Inferior parietal cortex (tissue), 1 donor: ENCODE results near the gene RNF20.
"Not testable (repeated sequence)": the region's sequence is repeated elsewhere in the genome, so short reads cannot be mapped to it uniquely, and the experiment has no call there.

Experiments used
- DNase-seq: peaks from one replicate; pipeline ENCODE4 v3.0.0-alpha.2; 2016; ENCODE audit errors: extremely low spot score

RNF20 gene

GRCh38 chr9:101530076-101530711 lies 3.5 kb upstream of the RNF20 start:
- DNase-seq = peak; percentile 96

GRCh38 chr9:101536351-101536750 lies 2.7 kb downstream of the RNF20 start:
- DNase-seq = no peak

GRCh38 chr9:101536938-101537337 lies 3.3 kb downstream of the RNF20 start:
- no peak for DNase-seq

DNA sequence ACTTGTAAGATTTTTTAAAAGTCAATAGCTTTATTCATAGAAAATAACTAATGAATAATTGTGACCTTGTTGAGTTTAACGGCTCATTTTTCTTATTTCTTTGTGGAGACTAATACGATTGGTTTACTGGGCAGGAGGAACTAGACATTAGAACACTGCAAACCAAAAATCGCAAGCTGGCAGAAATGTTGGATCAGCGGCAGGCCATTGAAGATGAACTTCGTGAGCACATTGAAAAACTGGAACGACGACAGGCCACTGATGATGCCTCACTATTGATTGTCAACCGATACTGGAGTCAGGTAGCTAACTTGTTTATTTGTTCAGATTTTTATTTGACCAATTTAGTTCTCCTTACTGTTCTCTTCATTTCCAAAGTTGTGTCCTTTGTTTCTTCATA lies 6.4 kb downstream of the RNF20 start:
- DNase-seq = no peak

- no peak for DNase-seq
Measured at GRCh38 chr9:101543098-101543735, 9.6 kb downstream of the RNF20 start.

DNA sequence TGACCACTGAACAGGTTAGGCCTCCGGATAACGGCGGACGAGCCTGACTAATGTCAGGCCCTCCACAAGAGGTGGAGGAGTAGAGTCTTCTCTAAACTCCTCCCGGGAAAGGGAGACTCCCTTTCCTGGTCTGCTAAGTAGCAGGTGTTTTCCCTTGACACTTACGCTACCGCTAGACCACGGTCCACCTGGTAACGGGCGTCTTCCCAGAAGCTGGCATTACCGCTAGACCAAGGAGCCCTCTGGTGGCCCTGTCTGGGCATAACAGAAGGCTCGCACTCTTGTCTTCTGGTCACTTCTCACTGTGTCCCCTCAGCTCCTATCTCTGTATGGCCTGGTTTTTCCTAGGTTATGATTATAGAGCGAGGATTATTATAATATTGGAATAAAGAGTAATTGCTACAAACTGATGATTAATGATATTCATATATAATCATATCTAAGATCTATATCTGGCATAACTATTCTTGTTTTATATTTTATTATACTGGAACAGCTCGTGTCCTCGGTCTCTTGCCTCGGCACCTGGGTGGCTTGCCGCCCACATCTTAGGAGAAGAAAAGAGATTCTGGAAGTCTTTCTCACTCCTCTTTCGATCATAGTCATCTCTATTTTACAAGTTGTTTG lies 15.9 kb downstream of the RNF20 start:
- DNase-seq = not testable (repeated sequence)

GRCh38 chr9:101561740-101562139 lies 28.1 kb downstream of the RNF20 start:
- DNase-seq = no peak

GRCh38 chr9:101562966-101563365 lies 29.3 kb downstream of the RNF20 start:
- DNase-seq = no peak

DNA sequence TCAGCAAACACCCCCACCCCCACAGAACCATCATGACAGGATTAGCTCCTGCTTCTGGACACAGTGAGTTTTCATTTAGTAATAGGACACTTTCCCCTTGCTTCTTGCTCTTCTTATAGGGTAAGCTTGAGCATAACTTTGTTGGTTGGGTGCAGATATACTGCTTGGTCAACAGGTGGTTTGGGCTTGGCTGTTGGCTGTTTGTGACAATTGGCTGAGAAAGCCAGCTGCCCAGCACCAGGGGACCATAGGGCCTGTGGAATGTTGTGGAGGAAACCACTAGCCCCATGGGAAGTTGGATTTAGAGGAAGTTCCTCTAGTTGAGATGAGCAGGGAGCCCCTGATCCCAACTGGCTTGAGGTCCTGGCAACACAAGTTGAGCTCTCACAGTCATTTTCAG lies 30.6 kb downstream of the RNF20 start:
- no peak for DNase-seq

GRCh38 chr9:101566904-101567724 lies 33.5 kb downstream of the RNF20 start:
- no peak for DNase-seq

GRCh38 chr9:101567725-101568350 lies 34.2 kb downstream of the RNF20 start:
- no peak for DNase-seq

DNA sequence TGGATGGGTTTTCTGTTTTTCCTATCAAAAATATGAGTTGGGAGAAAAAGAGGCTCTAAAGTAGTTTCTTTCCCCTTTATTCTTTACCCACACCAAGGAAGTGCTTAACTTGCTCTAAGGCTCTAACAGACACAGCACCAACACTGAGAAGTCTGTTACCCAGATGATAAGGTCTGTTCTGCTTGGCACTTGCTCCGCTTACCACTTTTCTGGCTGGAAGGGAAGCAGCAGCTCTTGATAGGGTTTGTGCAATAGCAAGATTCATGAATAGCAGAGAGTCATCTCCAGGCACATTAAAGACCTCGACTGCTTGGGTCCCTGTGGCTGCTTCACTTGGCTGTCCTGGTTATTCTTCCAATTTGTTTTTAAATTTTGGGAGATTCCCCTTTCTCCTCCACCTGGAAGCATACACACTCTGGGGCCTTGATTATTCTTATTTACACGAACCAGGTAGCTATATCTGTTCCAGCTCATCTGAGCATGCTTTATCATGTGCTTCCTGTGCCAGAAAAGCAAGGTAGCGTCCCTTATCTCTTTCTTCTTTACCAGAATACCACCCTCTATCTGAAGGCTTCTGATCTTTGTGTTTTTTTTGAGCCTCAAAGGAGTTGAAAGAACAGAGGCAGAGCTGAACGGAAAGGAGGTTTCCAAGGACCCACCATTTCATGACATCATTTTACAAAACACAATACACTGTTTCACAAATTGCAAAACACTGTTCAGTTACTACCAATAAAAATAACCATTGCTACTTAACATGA lies 36.3 kb downstream of the RNF20 start:
- no peak for DNase-seq

DNA sequence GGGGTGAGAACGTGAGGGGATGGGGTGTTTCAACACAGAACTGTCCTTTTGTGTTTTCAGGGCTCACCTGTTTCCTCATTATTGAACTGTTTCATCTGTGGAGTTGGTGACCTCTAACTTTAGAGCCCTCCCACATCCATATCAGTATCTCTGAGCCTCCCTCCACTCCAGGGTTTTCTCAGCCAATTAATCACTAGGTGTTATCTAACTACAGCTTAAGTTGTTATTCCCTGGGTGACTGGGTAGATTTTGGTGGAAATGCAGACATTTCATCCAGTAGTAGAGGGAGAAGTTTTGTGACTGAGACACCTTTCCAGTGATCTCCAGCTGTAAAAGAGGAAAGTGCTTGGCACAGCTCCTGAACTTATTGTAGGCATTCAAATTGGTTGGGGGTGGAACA lies 37.5 kb downstream of the RNF20 start:
- no peak for DNase-seq

DNA sequence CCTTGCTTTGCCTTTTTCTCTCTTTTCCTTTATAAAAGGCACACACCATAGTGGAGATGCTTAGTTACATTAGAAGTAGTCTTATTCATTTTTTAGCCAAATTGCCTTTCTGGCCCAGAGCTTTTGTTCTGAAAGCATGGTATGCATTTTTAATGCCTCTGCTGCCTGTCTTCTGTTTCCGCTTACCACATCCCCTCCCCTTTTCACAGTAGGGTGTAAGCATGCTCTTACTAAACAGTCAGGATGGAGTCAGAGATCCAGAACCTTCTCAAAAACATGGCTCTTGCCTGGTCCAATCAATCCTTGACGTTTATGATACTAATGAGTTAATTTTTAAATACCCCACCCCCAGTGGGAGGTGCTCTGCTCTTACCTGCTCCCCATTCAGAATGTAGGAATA lies 38.7 kb downstream of the RNF20 start:
- no peak for DNase-seq

GRCh38 chr9:101574731-101575333 lies 41.2 kb downstream of the RNF20 start:
- no peak for DNase-seq

DNA sequence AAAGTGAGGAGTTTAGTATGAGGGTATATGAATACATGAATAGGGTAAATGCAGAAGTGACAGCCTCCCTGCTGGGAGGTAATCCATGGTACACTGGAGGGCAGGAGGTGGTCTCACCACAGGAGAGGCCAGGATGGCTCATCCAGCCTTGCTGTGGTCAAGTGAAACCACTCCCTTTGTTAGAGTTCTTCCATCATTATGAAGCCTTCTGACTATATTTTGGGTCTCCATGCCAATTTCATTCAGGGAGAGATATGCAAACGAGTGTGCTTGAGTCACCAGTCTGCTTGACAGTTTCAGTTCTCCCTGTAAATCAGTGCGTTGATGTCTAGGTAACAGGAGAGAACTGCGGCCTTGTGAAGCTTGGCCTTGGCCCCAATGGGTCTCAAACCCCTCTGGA lies 44.7 kb downstream of the RNF20 start:
- no peak for DNase-seq

- DNase-seq = no peak
Measured at GRCh38 chr9:101579711-101580545, 46.3 kb downstream of the RNF20 start.

GRCh38 chr9:101582553-101582952 lies 48.9 kb downstream of the RNF20 start:
- DNase-seq = peak; percentile 45

GRCh38 chr9:101585740-101586139 lies 52.1 kb downstream of the RNF20 start:
- no peak for DNase-seq

DNA sequence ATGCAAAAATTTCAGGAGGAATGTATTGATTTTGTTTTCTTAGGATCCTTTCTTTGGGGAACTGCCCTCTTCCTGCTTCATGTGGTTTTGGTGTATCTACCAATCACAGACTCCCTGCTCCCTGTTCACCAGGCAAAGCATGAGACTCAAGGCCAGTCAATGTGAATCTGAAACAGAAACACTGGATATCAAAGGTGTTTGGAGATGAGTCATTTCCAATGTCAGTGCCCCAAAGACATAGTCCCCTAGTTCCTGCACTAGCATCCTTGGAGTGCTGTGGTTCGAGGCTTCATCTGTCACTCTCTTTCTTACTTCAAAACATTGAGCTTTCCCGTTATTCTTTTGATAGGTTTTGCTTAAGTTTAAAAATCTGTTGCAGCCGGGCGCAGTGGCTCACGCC lies 53.0 kb downstream of the RNF20 start:
- no peak for DNase-seq
